ENCODE data around the gene ZBTB5. TPM values are rescaled to one million over a fixed set of nuclear protein-coding genes. Genes with fewer than 3 reads are reported as not detected.

Gene ZBTB5
- total RNA-seq, 1 experiment from 2014 or later = 9.1 TPM

GRCh38 chr9:37415011-37415719 lies 50.1 kb downstream of the ZBTB5 start:
- H3K4me2 ChIP-seq (ENCODE audit: insufficient read depth, insufficient read length, low read length) = peak overlapping the region; percentile 13
- H3K79me1 ChIP-seq (ENCODE audit: insufficient read depth, low read depth, low read length, poor library complexity, severe bottlenecking) = no peaks in the 10 kb centered on the region
- no peak overlapping the region for H4K5ac ChIP-seq (ENCODE audit: insufficient read length, low read depth, low read length)
- H3K27me3 ChIP-seq (ENCODE audit: insufficient read depth, low read length) = no peaks in the 10 kb centered on the region
- no peak overlapping the region for H2BK5ac ChIP-seq (ENCODE audit: insufficient read length, low read length)
- H2AK5ac ChIP-seq (ENCODE audit: insufficient read length, low read length) = no peak overlapping the region
- Mint-ChIP-seq H3K9me3 (no peaks in the 10 kb centered on the region; a peak in 1 of 5 replicates), H3K27me3 (ENCODE audit: low read depth) (no peaks in the 10 kb centered on the region; the same call in 1 of the 2 replicates), H3K36me3 (ENCODE audit: insufficient read depth in 1 of 3, low read depth in 3 of 3) (no peaks in the 10 kb centered on the region), H3K4me1 (peaks cover 39 to 56% of the 10 kb centered on the region in 2 experiments), H3K27ac (peak overlapping the region; percentile 72 to 96 (median 91)), H3K4me3 (peak overlapping the region; percentile 4 to 41; a peak in 4 of 5 replicates)
- H3K23ac ChIP-seq (ENCODE audit: insufficient read length, low read depth, low read length) = no peak overlapping the region
- H4K91ac ChIP-seq (ENCODE audit: insufficient read length, low read depth, low read length) = no peak overlapping the region
- H3K18ac ChIP-seq (ENCODE audit: insufficient read length, low read depth, low read length) = peak overlapping the region; percentile 19
- no peak overlapping the region for H2AFZ ChIP-seq (ENCODE audit: low read length)
- H3K4ac ChIP-seq (ENCODE audit: low read depth, low read length) = no peak overlapping the region
- H3K9me3 ChIP-seq (ENCODE audit: control insufficient read depth, low read depth, low read length) = no peaks in the 10 kb centered on the region
- no peak overlapping the region for H2BK120ac ChIP-seq (ENCODE audit: low read depth, low read length, poor library complexity, severe bottlenecking)
- H2BK15ac ChIP-seq (ENCODE audit: low read depth, low read length) = no peak overlapping the region
- H3K9ac ChIP-seq (ENCODE audit: extremely low read depth, insufficient read length, low read length) = no peak overlapping the region
- no peak overlapping the region for H3K27ac ChIP-seq (ENCODE audit: insufficient read length, low read depth, low read length)
- H4K8ac ChIP-seq (replicated peaks; ENCODE audit: insufficient read length, low read depth, low read length) = no peak overlapping the region
- no CpG with 5 or more reads among the region's 22 CpGs for WGBS (ENCODE audit: extremely low coverage, insufficient read length, low lambda C conversion rate)
- H3K23me2 ChIP-seq (ENCODE audit: insufficient read length, low read depth, low read length, poor library complexity, severe bottlenecking) = no peaks in the 10 kb centered on the region
- H3K56ac ChIP-seq (ENCODE audit: insufficient read length, low read depth, low read length) = no peak overlapping the region
- H4K20me1 ChIP-seq (ENCODE audit: control insufficient read depth, insufficient read depth, insufficient read length) = no peaks in the 10 kb centered on the region
- H3K4me1 ChIP-seq (ENCODE audit: insufficient read depth, low read length) = peaks cover 2% of the 10 kb centered on the region; the same call in 1 of the 2 replicates
- peak overlapping the region; percentile 3; the same call in 1 of the 2 replicates for H3K14ac ChIP-seq (ENCODE audit: insufficient read depth, low read length)
- DNase-seq = peak; percentile 81
- TF ChIP-seq CTCF (conservative IDR thresholded peaks at IDR 0.05) = peak; percentile 83
- H2BK12ac ChIP-seq (ENCODE audit: insufficient read length, low read depth, low read length) = no peak overlapping the region
- H2BK20ac ChIP-seq (ENCODE audit: low read depth, low read length, poor library complexity, severe bottlenecking) = no peak overlapping the region
- no peaks in the 10 kb centered on the region for H3K79me2 ChIP-seq (ENCODE audit: insufficient read depth, low read length)
- no peak overlapping the region for H3T11ph ChIP-seq (ENCODE audit: low read length)

Measured in H9 (cell line).